ENCODE results near the gene WASHC1.
"Not testable (repeated sequence)": the region's sequence is repeated elsewhere in the genome, so short reads cannot be mapped to it uniquely, and the experiment has no call there.

Gene WASHC1

GRCh38 chr9:46639-47271 lies 17.5 kb upstream of the WASHC1 start:
- WGBS = 76% methylated on average over 5 of the region's 12 CpGs

DNA sequence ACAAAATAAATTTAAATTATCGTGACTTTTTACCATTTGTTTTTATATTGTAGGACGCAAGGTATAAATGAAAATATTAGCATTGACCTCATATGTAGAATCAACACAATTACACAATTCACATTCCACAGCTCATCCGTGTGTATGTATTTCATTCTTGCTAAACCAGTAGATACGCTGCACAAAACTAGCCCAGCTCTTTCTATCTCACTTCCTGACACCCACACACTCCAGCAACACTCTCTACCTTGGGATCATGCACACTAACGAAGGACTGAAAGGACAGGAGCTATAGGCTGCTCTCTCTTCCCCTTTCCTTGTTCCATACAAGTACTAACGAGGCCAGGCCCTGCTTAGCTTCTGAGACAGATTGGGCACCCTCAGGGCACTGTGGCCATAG lies 16.9 kb upstream of the WASHC1 start:
- H2BK15ac ChIP-seq (ENCODE audit: low read depth, poor library complexity, severe bottlenecking); H3K27ac ChIP-seq (ENCODE audit: low read length, poor library complexity, severe bottlenecking); H3K79me1 ChIP-seq (replicated peaks; ENCODE audit: low read length, poor library complexity, severe bottlenecking); H3K4ac ChIP-seq (ENCODE audit: low read depth in 1 of 2, low read length in 2 of 2); H4K91ac ChIP-seq (ENCODE audit: low read length); H2BK5ac ChIP-seq (ENCODE audit: low read depth, low read length, poor library complexity, severe bottlenecking); H2BK120ac ChIP-seq (ENCODE audit: low read depth, low read length); H3K36me3 ChIP-seq (ENCODE audit: control insufficient read depth in 1 of 2, insufficient read depth in 2 of 2, low read depth in 1 of 2, low read length in 2 of 2); H3K9ac ChIP-seq (ENCODE audit: low read length); H3K9me3 ChIP-seq (ENCODE audit: control insufficient read depth, low read length); H2AK5ac ChIP-seq (ENCODE audit: low read length, severe bottlenecking); H2AFZ ChIP-seq (ENCODE audit: low read depth, low read length); H3K4me2 ChIP-seq (ENCODE audit: low read length, poor library complexity, severe bottlenecking); H4K8ac ChIP-seq (ENCODE audit: low read length); DNase-seq; H3K4me1 ChIP-seq (ENCODE audit: control insufficient read depth, insufficient read depth, low read depth, low read length); H2BK12ac ChIP-seq (ENCODE audit: low read length in 2 of 2); H3K4me3 ChIP-seq (ENCODE audit: insufficient read depth in 1 of 2, low read depth in 1 of 2, low read length in 2 of 2); H3K14ac ChIP-seq (ENCODE audit: low read length in 2 of 2); H3K27me3 ChIP-seq (ENCODE audit: control insufficient read depth in 1 of 2, insufficient read depth in 1 of 2, low read length in 2 of 2); H3K18ac ChIP-seq (ENCODE audit: low read depth in 1 of 2, low read length in 2 of 2); H3K23ac ChIP-seq (ENCODE audit: low read length in 2 of 2): not testable (repeated sequence)
- 68% methylated on average over 4 of the region's 6 CpGs for WGBS

More at GRCh38 chr9:46639-47271, 17.5 kb upstream of the WASHC1 start:
- H3K4ac ChIP-seq (ENCODE audit: low read depth in 1 of 2, low read length in 2 of 2); H3K9ac ChIP-seq (ENCODE audit: low read length); H3K18ac ChIP-seq (ENCODE audit: low read depth in 1 of 2, low read length in 2 of 2); H2BK120ac ChIP-seq (ENCODE audit: low read depth, low read length); H3K14ac ChIP-seq (ENCODE audit: low read length in 2 of 2); H3K27ac ChIP-seq (ENCODE audit: low read length, poor library complexity, severe bottlenecking); H4K91ac ChIP-seq (ENCODE audit: low read length); DNase-seq; H3K4me3 ChIP-seq (ENCODE audit: insufficient read depth in 1 of 2, low read depth in 1 of 2, low read length in 2 of 2); H2BK5ac ChIP-seq (ENCODE audit: low read depth, low read length, poor library complexity, severe bottlenecking); H2BK15ac ChIP-seq (ENCODE audit: low read depth, poor library complexity, severe bottlenecking); H3K27me3 ChIP-seq (ENCODE audit: control insufficient read depth in 1 of 2, insufficient read depth in 1 of 2, low read length in 2 of 2); H3K23ac ChIP-seq (ENCODE audit: low read length in 2 of 2); H3K79me1 ChIP-seq (replicated peaks; ENCODE audit: low read length, poor library complexity, severe bottlenecking); H2AK5ac ChIP-seq (ENCODE audit: low read length, severe bottlenecking); H2BK12ac ChIP-seq (ENCODE audit: low read length in 2 of 2); H3K4me2 ChIP-seq (ENCODE audit: low read length, poor library complexity, severe bottlenecking); H3K36me3 ChIP-seq (ENCODE audit: control insufficient read depth in 1 of 2, insufficient read depth in 2 of 2, low read depth in 1 of 2, low read length in 2 of 2); H3K4me1 ChIP-seq (ENCODE audit: control insufficient read depth, insufficient read depth, low read depth, low read length); H2AFZ ChIP-seq (ENCODE audit: low read depth, low read length); H4K8ac ChIP-seq (ENCODE audit: low read length); H3K9me3 ChIP-seq (ENCODE audit: control insufficient read depth, low read length): not testable (repeated sequence)

DNA sequence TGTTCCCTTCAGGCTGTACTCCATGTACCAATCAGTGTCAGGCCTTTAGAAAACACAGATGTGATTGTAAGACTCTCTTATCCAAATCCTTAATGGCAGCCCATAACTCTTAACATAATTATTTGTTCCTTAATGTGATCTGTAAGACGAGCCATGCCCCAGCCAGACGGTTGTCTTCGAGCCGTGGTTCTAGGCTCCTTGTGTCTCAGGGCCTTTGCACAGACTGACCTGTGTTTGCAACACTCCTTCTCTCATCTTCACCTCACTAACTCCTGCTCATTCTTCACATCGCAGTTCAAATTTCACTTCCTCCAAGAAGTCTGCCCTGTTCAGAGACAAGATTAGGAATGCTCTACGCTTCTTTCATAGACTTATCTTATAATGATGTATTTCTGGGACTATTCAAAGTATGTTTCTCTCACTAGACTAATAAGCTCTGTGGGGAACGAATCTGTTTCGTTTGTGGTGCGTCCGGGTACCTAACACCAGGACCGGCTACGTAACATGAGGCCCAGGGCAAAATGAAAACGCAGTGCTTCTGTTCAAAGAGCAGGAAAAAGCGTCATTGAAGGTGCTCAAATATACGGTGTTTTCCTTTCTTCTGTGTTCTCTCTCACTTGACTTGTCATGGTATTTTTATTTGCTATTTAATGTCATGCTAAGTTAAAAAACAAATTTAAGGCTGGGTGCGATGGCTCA lies 16.1 kb upstream of the WASHC1 start:
- H3K36me3 ChIP-seq (ENCODE audit: control insufficient read depth in 1 of 2, insufficient read depth in 2 of 2, low read depth in 1 of 2, low read length in 2 of 2); H3K4me3 ChIP-seq (ENCODE audit: insufficient read depth in 1 of 2, low read depth in 1 of 2, low read length in 2 of 2): not testable (repeated sequence)

GRCh38 chr9:44416-44815 lies 15.2 kb upstream of the WASHC1 start:
- H2BK15ac ChIP-seq (ENCODE audit: low read depth, poor library complexity, severe bottlenecking); H2BK5ac ChIP-seq (ENCODE audit: low read depth, low read length, poor library complexity, severe bottlenecking); H2AK5ac ChIP-seq (ENCODE audit: low read length, severe bottlenecking); H3K27ac ChIP-seq (ENCODE audit: low read length, poor library complexity, severe bottlenecking); H3K4me2 ChIP-seq (ENCODE audit: low read length, poor library complexity, severe bottlenecking); H3K23ac ChIP-seq (ENCODE audit: low read length in 2 of 2); H3K4me1 ChIP-seq (ENCODE audit: control insufficient read depth, insufficient read depth, low read depth, low read length); H3K27me3 ChIP-seq (ENCODE audit: control insufficient read depth in 1 of 2, insufficient read depth in 1 of 2, low read length in 2 of 2); H3K36me3 ChIP-seq (ENCODE audit: control insufficient read depth in 1 of 2, insufficient read depth in 2 of 2, low read depth in 1 of 2, low read length in 2 of 2); H2BK120ac ChIP-seq (ENCODE audit: low read depth, low read length); H2AFZ ChIP-seq (ENCODE audit: low read depth, low read length); H3K4ac ChIP-seq (ENCODE audit: low read depth in 1 of 2, low read length in 2 of 2); H3K9me3 ChIP-seq (ENCODE audit: control insufficient read depth, low read length); H4K8ac ChIP-seq (ENCODE audit: low read length); H4K91ac ChIP-seq (ENCODE audit: low read length); H2BK12ac ChIP-seq (ENCODE audit: low read length in 2 of 2); H3K14ac ChIP-seq (ENCODE audit: low read length in 2 of 2); H3K18ac ChIP-seq (ENCODE audit: low read depth in 1 of 2, low read length in 2 of 2); H3K4me3 ChIP-seq (ENCODE audit: insufficient read depth in 1 of 2, low read depth in 1 of 2, low read length in 2 of 2); H3K9ac ChIP-seq (ENCODE audit: low read length); H3K79me1 ChIP-seq (replicated peaks; ENCODE audit: low read length, poor library complexity, severe bottlenecking): not testable (repeated sequence)
- DNase-seq = peak; percentile 1
- WGBS = 89% methylated on average over 3 of the region's 3 CpGs

More for the DNA sequence above, 16.1 kb upstream of the WASHC1 start:
- H3K9ac ChIP-seq (ENCODE audit: low read length); H4K8ac ChIP-seq (ENCODE audit: low read length); H4K91ac ChIP-seq (ENCODE audit: low read length); H3K14ac ChIP-seq (ENCODE audit: low read length in 2 of 2); H2BK12ac ChIP-seq (ENCODE audit: low read length in 2 of 2); H3K4ac ChIP-seq (ENCODE audit: low read depth in 1 of 2, low read length in 2 of 2); DNase-seq; H3K18ac ChIP-seq (ENCODE audit: low read depth in 1 of 2, low read length in 2 of 2); H3K23ac ChIP-seq (ENCODE audit: low read length in 2 of 2); H2BK5ac ChIP-seq (ENCODE audit: low read depth, low read length, poor library complexity, severe bottlenecking); H3K4me2 ChIP-seq (ENCODE audit: low read length, poor library complexity, severe bottlenecking); H2AFZ ChIP-seq (ENCODE audit: low read depth, low read length); H2AK5ac ChIP-seq (ENCODE audit: low read length, severe bottlenecking); H3K9me3 ChIP-seq (ENCODE audit: control insufficient read depth, low read length); H3K27ac ChIP-seq (ENCODE audit: low read length, poor library complexity, severe bottlenecking); H3K4me1 ChIP-seq (ENCODE audit: control insufficient read depth, insufficient read depth, low read depth, low read length); H3K27me3 ChIP-seq (ENCODE audit: control insufficient read depth in 1 of 2, insufficient read depth in 1 of 2, low read length in 2 of 2); H3K79me1 ChIP-seq (replicated peaks; ENCODE audit: low read length, poor library complexity, severe bottlenecking); H2BK15ac ChIP-seq (ENCODE audit: low read depth, poor library complexity, severe bottlenecking); H2BK120ac ChIP-seq (ENCODE audit: low read depth, low read length): not testable (repeated sequence)
- WGBS = 96% methylated on average over 6 of the region's 16 CpGs

Data from mesenchymal stem cell (in vitro differentiated cells and primary cell).